SK-N-DZ (cell line): ENCODE measurements around the gene STPG3.
A peak's percentile ranks its signal among the peaks of the same experiment; 100 is the strongest.
"Not testable (repeated sequence)": the region's sequence is repeated elsewhere in the genome, so short reads cannot be mapped to it uniquely, and the experiment has no call there.

Source experiments
- DNase-seq: peaks from one replicate; pipeline ENCODE4 v3.0.0-alpha.2; 2015; ENCODE audit warnings: low spot score

The STPG3 gene

DNA sequence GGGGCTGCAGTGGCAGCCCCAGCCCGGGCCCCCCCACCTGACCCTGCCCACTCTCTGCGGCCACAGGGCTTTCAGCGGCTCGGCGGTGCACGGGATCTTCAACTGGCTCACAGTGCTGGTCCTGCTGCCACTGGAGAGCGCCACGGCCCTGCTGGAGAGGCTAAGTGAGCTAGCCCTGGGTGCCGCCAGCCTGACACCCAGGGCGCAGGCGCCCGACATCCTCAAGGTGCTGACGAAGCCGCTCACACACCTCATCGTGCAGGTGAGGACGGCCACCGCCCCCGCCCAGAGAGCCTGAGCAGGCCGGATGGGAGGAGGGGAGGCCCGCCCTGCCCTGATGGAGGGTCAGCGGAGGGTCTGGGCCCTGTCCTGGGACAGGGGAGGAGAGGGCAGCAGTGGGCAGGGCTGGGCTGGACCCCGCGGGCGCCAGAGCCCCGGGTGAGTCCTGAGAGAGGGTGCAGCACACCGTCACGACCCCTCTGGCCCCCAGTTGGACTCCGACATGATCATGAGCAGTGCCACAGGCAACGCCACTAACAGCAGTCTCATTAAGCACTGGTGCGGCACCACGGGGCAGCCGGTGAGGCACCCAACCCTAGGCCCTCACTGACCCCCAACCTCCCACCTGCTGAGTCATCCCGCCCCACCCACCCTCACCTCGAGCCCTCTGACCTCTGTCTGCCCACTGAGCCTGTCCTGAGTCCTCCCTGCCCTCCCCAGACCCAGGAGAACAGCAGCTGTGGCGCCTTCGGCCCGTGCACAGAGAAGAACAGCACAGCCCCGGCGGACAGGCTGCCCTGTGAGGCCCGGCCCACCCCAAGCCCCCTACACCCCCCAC is 17.7 kb upstream of the STPG3 start:
- no peak for DNase-seq

DNA sequence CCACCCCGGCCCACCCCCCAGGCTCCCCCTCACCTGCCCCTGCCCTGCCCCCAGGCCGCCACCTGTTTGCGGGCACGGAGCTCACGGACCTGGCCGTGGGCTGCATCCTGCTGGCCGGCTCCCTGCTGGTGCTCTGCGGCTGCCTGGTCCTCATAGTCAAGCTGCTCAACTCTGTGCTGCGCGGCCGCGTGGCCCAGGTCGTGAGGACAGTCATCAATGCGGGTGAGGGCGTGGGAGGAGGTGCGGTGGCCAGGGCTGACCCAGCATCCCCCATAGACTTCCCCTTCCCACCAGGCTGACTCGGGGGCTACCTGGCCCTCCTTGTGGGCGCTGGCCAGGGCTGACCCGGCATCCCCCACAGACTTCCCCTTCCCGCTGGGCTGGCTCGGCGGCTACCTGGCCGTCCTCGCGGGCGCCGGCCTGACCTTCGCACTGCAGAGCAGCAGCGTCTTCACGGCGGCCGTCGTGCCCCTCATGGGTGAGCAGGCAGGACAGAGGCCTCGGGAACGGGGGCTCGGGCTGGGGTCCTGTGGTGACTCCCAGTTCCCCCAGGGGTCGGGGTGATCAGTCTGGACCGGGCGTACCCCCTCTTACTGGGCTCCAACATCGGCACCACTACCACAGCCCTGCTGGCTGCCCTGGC is 16.9 kb upstream of the STPG3 start:
- DNase-seq = no peak

DNA sequence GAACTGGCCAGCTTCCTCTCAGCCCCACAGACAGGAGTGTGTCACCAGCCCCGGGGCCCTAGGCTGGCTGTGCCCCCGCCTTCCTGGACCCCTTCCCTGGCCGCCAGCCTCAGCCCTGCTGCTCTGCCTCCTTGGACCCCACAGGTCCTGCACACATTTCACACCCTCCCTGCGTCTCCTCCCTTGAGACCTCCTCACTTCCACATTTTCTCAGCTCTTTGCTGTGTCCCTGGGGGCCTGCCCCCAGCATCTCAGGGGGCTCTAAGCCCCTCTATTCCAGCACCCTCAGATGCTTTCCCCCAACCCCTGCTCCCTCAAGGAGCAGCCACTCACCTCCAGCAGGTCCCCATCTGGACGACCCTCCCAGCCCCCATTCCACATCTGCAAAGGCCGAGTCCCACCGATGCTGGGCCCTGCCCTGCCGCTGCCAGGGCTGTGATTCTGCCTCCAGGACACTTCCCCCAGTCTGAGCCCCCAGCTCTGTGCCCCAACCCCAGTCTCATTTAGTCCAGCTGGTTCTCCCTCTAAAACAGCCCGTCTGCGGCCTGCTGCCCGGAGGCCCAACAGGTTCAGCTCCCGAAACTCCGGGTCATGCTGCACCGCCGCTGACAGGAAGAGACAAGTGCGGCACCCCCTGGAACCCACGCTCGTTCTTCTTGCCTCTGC is 16.2 kb upstream of the STPG3 start:
- DNase-seq = no peak

DNA sequence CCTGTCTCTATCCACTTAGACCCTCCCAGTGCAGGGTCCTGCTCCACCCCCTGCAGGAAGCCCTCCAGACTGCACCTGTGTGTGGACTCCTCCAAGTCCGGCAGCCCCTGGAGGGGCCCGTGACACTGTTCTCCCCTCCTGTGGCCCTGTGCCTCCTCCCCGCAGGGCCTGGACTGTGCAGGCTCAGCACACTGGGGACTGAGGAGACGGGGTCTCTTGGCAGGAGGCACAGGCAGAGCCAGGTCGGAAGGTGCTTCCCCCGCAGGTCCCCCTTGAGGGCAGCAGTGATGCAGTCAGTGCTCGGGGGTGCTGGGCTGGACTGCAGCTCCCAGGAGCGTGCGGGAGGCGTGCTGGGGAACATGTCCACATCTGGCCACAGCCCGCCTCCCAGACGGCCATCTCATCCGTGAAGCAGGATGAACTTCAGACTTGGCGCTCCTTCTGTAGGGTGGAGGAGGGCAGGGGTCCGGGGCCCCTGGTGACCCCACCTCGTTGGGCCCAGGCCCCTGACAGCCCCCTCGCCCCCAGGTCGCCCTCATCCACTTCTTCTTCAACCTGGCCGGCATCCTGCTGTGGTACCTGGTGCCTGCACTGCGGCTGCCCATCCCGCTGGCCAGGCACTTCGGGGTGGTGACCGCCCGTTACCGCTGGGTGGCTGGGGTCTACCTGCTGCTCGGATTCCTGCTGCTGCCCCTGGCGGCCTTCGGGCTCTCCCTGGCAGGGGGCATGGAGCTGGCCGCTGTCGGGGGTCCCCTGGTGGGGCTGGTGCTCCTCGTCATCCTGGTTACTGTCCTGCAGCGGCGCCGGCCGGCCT is 15.5 kb upstream of the STPG3 start:
- peak; percentile 61 for DNase-seq

DNA sequence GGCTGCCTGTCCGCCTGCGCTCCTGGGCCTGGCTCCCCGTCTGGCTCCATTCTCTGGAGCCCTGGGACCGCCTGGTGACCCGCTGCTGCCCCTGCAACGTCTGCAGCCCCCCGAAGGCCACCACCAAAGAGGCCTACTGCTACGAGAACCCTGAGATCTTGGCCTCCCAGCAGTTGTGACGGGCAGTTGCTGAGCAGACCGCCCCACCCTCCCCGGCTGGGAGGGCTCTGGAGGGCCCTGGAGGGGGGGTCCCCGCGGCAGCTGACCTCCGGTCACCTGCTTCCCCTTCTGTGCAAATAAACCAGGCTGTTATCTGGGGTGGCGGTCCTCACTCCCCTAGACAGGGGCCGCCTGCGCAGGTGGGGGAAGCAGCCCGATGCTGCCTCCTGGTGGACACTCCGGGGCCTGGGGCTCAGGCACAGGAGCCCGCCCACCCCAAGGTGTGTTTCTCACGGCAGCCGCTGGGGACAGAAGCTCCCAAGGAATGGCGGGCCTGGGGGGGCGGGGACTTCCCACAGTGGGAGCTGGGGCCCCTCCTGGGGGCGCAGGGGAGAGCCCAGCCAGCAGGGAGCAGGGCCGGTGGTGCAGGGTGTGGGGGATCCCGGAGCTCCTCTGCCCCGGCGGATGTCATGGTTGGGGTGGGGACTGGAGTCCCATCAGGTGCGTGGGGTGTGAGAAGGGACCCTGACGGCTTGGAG is 14.7 kb upstream of the STPG3 start:
- DNase-seq = peak; percentile 87

DNA sequence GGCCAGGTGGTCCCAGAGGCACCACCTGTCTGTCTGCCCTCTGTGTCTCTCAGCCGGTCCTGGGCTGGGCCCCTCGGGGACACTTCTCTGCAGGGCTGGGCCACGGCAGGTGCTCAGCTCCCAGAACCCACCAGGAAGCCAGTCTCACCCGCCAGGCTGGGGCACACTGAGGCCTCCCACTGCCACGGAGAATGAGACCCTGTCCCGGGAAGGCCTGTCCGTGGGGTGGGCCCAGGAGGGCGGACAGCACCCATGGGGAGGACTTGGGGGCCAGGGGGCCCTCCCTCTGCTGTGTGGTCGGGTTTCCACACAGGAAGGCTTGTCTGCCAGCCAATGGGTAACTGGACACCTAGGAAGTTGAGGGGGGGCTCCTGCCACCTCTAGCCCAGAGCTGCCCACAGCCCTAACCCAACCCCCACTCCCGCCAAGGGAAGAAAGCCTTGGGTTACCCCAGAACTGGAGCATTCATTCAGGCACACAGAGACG is 14.1 kb upstream of the STPG3 start:
- DNase-seq = no peak

DNA sequence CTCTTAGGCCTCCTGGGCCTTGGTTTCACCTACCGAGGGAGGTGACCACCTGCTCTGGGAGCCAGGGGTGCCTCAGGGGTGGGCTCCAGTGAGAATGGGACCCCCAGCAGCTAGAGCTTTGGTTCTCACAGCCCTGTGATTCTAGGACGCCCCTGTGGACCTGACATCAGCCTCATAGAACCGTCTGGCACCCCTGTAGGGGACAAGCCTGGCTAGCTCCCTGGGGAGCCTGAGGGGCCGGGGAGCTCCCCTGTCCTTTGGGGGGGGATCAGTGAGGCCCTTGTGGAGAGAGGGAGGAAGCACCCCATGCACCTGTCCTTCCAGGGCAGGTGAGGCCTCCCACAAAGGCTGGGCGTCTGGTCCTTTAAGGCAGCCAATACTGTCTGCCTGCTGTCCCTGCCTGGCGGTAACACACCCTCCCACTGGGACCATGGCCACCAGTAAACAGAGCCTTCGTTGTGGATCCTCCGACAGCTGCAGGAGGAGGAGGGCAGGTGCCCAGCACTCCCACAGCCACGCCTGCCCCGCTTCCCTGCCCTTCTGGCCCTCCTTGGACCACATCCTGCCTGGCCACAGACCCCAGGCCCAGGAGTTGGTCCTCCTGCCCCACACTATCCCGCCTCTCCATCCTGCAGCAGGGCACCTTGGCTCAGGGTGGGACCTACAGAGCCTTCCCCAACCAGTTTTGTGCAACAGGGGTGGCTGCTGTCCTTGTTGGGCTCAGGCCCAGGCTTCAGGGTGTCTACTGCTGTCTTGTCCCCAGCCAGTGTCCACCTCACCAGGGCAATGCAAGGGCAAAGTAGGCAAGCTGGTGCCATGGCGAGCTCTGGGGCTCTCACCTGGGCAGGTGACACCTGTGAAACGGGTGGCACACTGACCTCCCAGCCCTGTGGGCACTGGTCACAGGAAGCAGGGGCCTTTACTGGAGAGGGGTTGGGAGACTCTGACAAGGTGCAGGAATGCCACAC is 13.0 kb upstream of the STPG3 start:
- no peak for DNase-seq

DNA sequence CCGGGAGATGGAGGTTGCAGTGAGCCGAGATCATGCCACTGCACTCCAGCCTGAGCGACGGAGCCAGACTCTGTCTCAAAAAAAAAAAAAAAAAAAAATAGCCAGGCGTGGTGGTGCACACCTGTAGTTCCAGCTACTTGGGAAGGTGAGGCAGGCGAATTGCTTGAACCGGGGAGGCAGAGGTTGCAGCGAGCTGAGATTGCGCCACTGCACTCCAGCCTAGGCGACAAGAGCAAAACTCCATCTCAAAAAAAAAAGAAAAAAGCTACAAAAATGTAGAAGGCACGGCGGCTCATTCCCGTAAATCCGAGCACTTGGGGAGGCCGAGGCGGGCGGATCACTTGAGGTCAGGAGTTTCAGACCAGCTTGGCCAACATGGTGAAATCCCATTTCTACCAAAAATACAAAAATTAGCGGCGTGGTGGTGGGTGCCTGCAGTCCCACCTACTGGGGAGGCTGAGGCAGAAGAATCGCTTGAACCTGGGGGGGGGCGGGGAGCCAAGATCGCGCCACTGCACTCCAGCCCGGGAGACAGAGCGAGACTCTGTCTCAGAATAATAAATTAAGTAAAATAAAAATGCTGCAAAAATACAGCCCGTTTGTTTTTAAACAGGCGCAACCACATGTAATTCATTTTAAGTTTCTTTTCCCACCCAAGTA is 11.4 kb upstream of the STPG3 start:
- not testable (repeated sequence) for DNase-seq

DNA sequence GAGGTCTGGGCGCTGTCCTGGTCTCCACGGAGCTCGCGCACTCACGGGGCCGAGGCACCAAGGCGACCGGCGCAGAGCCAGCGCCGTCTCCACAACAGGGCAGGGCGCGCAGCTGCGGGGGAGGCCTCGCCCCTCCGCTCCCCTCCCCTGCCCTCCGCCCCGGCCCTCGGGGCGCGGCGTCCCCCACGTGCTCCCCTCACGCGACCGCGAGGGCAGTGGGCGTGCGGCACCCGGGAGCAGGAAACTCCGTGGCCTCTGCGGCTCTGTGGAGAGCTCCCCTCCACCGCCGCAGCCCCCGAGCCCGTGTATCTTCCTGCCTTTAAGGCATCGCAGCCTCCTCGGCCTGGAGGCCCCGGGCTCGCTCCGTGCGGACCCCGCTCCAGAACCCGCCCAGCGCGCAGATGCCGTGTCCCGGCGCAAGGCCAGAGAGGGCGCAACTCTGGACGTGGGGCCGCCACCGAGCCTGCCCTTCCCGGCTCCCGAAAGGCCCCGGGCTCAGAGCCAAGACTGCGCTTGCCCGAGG is 10.7 kb upstream of the STPG3 start:
- no peak for DNase-seq

DNA sequence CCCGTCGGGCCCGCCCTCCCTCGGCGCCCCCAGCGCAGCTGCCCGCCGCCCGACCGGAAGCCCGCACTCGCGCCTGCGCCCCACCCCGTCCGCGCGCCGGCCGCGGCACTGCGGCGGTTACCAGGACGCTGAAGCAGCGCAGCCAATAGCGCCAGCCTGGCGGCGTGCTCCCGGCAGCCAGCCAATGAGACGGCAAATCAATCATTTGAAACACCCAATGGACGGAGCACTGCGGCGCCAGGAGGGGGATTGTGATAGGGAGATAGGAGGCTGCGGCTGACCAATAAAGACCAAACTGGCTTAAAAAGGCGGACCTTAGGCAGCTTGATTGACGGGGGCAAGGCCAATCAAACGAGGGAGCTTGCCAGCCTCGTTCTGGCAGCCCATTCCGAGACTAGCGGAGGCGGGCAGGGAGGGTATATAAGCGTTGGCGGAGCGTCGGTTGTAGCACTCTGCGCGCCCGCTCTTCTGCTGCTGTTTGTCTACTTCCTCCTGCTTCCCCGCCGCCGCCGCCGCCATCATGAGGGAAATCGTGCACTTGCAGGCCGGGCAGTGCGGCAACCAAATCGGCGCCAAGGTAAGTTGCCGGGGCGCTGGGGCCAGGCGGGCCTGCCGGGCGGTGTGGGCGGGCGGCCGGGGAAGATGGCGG is 10.1 kb upstream of the STPG3 start, which contains the start of gene TUBB4B:
Gene TUBB4B, plus strand, starts transcription at position 447 of the 649 bp plus-strand sequence. Its CDS starts 74 bp downstream, at position 521.
- peak; percentile 100 for DNase-seq

DNA sequence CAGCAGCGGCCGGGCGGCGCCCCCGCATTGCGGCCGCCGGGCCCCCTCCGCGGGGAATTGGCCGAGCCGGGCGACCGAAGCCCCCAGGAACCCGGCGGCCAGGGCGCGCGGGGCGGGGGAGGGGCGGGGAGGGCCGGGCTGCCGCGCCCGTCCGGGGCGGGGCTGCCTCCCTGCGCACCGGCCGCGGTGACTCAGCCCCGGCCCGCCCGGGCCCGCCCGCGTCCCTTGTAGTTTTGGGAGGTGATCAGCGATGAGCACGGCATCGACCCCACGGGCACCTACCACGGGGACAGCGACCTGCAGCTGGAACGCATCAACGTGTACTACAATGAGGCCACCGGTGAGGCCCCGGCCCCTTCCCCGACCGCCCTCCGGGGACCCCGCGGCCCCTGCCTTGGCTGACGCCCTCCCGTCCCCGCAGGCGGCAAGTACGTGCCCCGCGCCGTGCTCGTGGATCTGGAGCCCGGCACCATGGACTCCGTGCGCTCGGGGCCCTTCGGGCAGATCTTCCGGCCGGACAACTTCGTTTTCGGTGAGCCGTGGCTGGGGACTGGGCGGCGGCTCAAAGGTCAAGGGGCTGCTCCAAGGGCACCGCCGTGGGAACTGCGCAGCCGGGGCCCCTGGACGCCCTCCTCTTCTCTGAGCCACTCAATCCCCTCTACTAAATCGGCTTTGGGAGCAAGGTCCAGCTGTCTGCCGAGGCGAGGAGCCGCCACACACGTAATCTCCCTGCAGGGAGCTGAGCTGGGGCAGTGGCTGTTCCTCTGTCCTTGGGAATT is 9.4 kb upstream of the STPG3 start:
- no peak for DNase-seq

DNA sequence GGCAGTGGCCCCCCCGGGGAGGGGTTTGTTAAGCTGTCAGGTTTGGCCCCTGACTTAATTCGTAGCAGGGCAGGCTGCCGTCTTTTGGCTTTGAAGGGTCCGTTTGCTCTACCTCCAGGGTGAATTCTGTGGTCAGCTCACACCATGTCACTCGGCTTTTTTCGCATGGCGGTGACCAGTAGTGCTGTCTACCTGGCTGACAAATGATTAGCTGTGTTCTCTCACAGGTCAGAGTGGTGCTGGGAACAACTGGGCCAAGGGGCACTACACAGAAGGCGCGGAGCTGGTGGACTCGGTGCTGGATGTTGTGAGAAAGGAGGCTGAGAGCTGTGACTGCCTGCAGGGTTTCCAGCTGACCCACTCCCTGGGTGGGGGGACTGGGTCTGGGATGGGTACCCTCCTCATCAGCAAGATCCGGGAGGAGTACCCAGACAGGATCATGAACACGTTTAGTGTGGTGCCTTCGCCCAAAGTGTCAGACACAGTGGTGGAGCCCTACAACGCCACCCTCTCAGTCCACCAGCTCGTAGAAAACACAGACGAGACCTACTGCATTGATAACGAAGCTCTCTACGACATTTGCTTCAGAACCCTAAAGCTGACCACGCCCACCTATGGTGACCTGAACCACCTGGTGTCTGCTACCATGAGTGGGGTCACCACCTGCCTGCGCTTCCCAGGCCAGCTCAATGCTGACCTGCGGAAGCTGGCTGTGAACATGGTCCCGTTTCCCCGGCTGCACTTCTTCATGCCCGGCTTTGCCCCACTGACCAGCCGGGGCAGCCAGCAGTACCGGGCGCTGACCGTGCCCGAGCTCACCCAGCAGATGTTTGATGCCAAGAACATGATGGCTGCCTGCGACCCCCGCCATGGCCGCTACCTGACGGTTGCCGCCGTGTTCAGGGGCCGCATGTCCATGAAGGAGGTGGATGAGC is 8.6 kb upstream of the STPG3 start:
- DNase-seq = no peak

DNA sequence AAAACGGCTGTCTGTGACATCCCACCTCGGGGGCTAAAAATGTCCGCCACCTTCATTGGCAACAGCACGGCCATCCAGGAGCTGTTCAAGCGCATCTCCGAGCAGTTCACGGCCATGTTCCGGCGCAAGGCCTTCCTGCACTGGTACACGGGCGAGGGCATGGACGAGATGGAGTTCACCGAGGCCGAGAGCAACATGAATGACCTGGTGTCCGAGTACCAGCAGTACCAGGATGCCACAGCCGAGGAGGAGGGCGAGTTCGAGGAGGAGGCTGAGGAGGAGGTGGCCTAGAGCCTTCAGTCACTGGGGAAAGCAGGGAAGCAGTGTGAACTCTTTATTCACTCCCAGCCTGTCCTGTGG is 7.8 kb upstream of the STPG3 start:
- not testable (repeated sequence) for DNase-seq

DNA sequence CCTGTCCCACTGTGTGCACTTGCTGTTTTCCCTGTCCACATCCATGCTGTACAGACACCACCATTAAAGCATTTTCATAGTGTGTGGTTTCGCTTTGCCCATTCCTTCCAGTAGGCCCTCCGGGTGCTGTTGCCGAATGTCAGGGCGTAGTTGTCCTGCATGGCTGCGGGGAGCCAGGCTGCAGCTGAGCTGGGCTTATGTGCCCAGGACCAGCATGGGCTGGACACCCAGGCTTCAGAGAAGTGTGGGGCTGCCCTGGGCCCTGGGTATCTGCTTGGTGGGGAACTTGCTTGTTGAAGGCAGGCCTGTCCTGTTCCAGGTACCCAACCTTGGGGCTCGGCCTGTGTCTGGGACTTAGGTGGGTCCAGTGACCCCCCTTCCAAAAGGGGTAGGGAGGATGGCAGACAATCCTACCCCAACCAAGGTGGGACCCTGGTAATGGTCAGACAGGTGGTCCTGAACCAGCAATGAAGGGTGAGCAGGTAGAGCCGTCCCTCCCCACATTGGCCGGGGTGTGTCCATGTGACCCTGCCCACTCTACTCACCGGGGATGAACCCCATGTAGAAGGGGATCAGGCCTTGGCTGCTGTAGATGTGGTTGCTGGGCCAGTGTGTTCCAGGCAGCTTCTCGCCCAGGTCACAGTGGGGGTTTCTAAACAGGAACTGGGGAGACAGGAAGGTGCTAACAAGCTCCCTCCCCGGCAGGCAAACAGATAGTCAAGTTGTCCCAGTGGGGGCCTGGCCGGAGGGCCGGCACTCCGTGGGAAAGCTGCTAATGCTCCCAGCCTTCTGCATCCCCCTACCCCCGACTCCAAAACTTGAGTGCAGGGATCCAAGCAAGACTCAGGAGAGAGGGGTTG is 7.2 kb upstream of the STPG3 start:
- DNase-seq = no peak
